ENCODE measurements around the gene COQ8B. TPM values are rescaled to one million over a fixed set of nuclear protein-coding genes. Genes with fewer than 3 reads are reported as not detected.

COQ8B gene
- total and polyA plus RNA-seq, 2 donors (not counting 1 experiment from before 2014, with no cell fraction given), result 58.9 to 62.6 TPM

GRCh38 chr19:40723661-40724254 is 7.1 kb upstream of the COQ8B start:
- no peaks in the 10 kb centered on the region for H3K9me3 Mint-ChIP-seq (ENCODE audit: insufficient read depth)
- TF ChIP-seq EZH2 (IDR thresholded peaks at IDR 0.05; ENCODE audit: borderline replicate concordance, insufficient read depth, low read depth, low read length, poor library complexity, severe bottlenecking), result no peak
- TF ChIP-seq CTCF (IDR thresholded peaks at IDR 0.05), result no peak
- Histone ChIP-seq H4K20me1 (ENCODE audit: control insufficient read depth, insufficient read depth, low read length, poor library complexity, severe bottlenecking) (peaks cover 18% of the 10 kb centered on the region), H3K36me3 (replicated peaks in 1 of 2; ENCODE audit: control extremely low read depth in 1 of 2, control insufficient read depth in 1 of 2, extremely low read depth in 1 of 2, insufficient read depth in 2 of 2, low read length in 1 of 2) (peaks cover 0 to 30% of the 10 kb centered on the region in 2 experiments), H3K9ac (ENCODE audit: low read length) (no peak overlapping the region), H3K79me2 (ENCODE audit: control insufficient read depth, insufficient read depth, low read length) (peaks cover 51% of the 10 kb centered on the region), H3K4me2 (replicated peaks; ENCODE audit: low read depth, low read length, poor library complexity, severe bottlenecking) (no peak overlapping the region), H3K4me3 (ENCODE audit: control extremely low read depth in 1 of 5, extremely low read depth in 1 of 5, insufficient read depth in 1 of 5, low read depth in 2 of 5, low read length in 4 of 5) (no peak overlapping the region), H3K9me3 (ENCODE audit: control extremely low read depth in 1 of 3, control insufficient read depth in 2 of 3, insufficient read depth in 1 of 3, low read length in 2 of 3) (peaks cover 0 to 3% (median 0%) of the 10 kb centered on the region in 3 donors), H3K27ac (ENCODE audit: low read length in 2 of 2) (no peak overlapping the region), H3K4me1 (ENCODE audit: control insufficient read depth in 2 of 2, insufficient read depth in 2 of 2, low read length in 2 of 2) (peaks cover 11 to 20% of the 10 kb centered on the region in 2 donors), H3K27me3 (replicated peaks in 1 of 4; ENCODE audit: control extremely low read depth in 1 of 4, control insufficient read depth in 3 of 4, insufficient read depth in 4 of 4, low read length in 3 of 4) (no peaks in the 10 kb centered on the region), H2AFZ (ENCODE audit: insufficient read depth, low read depth, low read length, poor library complexity, severe bottlenecking) (no peak overlapping the region)
- no peak overlapping the region for H3K4me3 Mint-ChIP-seq
- H3K4me1 Mint-ChIP-seq, result peaks cover 36% of the 10 kb centered on the region
- H3K27ac Mint-ChIP-seq, result no peak overlapping the region
- WGBS (ENCODE audit: insufficient coverage), result 94% methylated on average over 3 of the region's 5 CpGs
- intact Hi-C loops (cut with micrococcal nuclease), result no loop called here
- no peaks in the 10 kb centered on the region for H3K27me3 Mint-ChIP-seq
- DNase-seq (no peak), ATAC-seq (ENCODE audit: low read depth) (no peak)
- ChIA-PET CTCF (no interaction called here), POLR2A (no interaction called here)

GRCh38 chr19:40721936-40722661 is 5.4 kb upstream of the COQ8B start:
- no peak for TF ChIP-seq CTCF (IDR thresholded peaks at IDR 0.05)
- no peak for TF ChIP-seq EZH2 (IDR thresholded peaks at IDR 0.05; ENCODE audit: borderline replicate concordance, insufficient read depth, low read depth, low read length, poor library complexity, severe bottlenecking)
- DNase-seq, result no peak
- Histone ChIP-seq H3K27me3 (replicated peaks in 1 of 4; ENCODE audit: control extremely low read depth in 1 of 4, control insufficient read depth in 3 of 4, insufficient read depth in 4 of 4, low read length in 3 of 4) (no peaks in the 10 kb centered on the region), H3K36me3 (replicated peaks in 1 of 2; ENCODE audit: control extremely low read depth in 1 of 2, control insufficient read depth in 1 of 2, extremely low read depth in 1 of 2, insufficient read depth in 2 of 2, low read length in 1 of 2) (peaks cover 0 to 30% of the 10 kb centered on the region in 2 experiments), H3K9ac (ENCODE audit: low read length) (no peak overlapping the region), H3K4me3 (ENCODE audit: control extremely low read depth in 1 of 5, extremely low read depth in 1 of 5, insufficient read depth in 1 of 5, low read depth in 2 of 5, low read length in 4 of 5) (no peak overlapping the region), H3K9me3 (ENCODE audit: control extremely low read depth in 1 of 3, control insufficient read depth in 2 of 3, insufficient read depth in 1 of 3, low read length in 2 of 3) (no peaks in the 10 kb centered on the region), H3K4me1 (ENCODE audit: control insufficient read depth in 2 of 2, insufficient read depth in 2 of 2, low read length in 2 of 2) (peaks cover 26 to 35% of the 10 kb centered on the region in 2 donors), H3K4me2 (replicated peaks; ENCODE audit: low read depth, low read length, poor library complexity, severe bottlenecking) (no peak overlapping the region), H3K27ac (ENCODE audit: low read length in 2 of 2) (no peak overlapping the region), H4K20me1 (ENCODE audit: control insufficient read depth, insufficient read depth, low read length, poor library complexity, severe bottlenecking) (peaks cover 18% of the 10 kb centered on the region), H3K79me2 (ENCODE audit: control insufficient read depth, insufficient read depth, low read length) (peaks cover 68% of the 10 kb centered on the region), H2AFZ (ENCODE audit: insufficient read depth, low read depth, low read length, poor library complexity, severe bottlenecking) (no peak overlapping the region)
- POLR2A ChIA-PET, result interaction anchor here (0.7 kb wide), 2 partner anchors 34 to 97 kb away, joined by 4 read pairs; no protein-coding TSS in a partner anchor
- Mint-ChIP-seq H3K27me3 (no peaks in the 10 kb centered on the region), H3K4me3 (no peak overlapping the region), H3K27ac (no peak overlapping the region), H3K4me1 (peaks cover 48% of the 10 kb centered on the region), H3K9me3 (ENCODE audit: insufficient read depth) (no peaks in the 10 kb centered on the region)
- CTCF ChIA-PET, result interaction anchor here (0.7 to 1.7 kb wide), 4 partner anchors 23 to 90 kb away, joined by 3 to 5 read pairs (median 4); no protein-coding TSS in a partner anchor
- intact Hi-C loops (cut with micrococcal nuclease), result no loop called here
- no peak for ATAC-seq (ENCODE audit: low read depth)
- no CpG with 5 or more reads among the region's 9 CpGs for WGBS (ENCODE audit: insufficient coverage)
